ENCODE results near the gene DEFB132. TPM values are rescaled to one million over a fixed set of nuclear protein-coding genes. Genes with fewer than 3 reads are reported as not detected.

The DEFB132 gene
- total and polyA plus RNA-seq, 2 of the 4 experiments (the other 2 are of a cell fraction): not detected

GRCh38 chr20:217266-217665 is 40.3 kb upstream of the DEFB132 start:
- no peaks in the 10 kb centered on the region for H4K20me1 ChIP-seq (ENCODE audit: insufficient read depth, low read length)
- no peak for TF ChIP-seq RFX5 (IDR thresholded peaks at IDR 0.05; ENCODE audit: low read depth, low read length)
- TF ChIP-seq CTCF (conservative IDR thresholded peaks at IDR 0.05; ENCODE audit: low read depth, low read length): no peak
- TF ChIP-seq USF2 (IDR thresholded peaks at IDR 0.05; ENCODE audit: low read depth, low read length): no peak
- no peak for TF ChIP-seq RCOR1 (IDR thresholded peaks at IDR 0.05; ENCODE audit: insufficient replicate concordance, low read length)
- intact Hi-C loops (cut with micrococcal nuclease): no loop called here
- no peak overlapping the region for H3K14ac ChIP-seq (replicated peaks; ENCODE audit: low read depth, low read length)
- no peaks in the 10 kb centered on the region for H3K79me1 ChIP-seq (ENCODE audit: low read depth in 1 of 2, low read length in 2 of 2)
- no CpG with 5 or more reads among the region's 1 CpG for WGBS, 2 experiments (ENCODE audit: extremely low coverage in 2 of 2, insufficient read length in 1 of 2)
- no TSS peak for BruUV-seq (replicated peaks)
- H2AFZ ChIP-seq (replicated peaks; ENCODE audit: low read length, poor library complexity): no peak overlapping the region
- no peak overlapping the region for H2BK120ac ChIP-seq (ENCODE audit: low read depth, low read length)
- CTCF ChIA-PET: no interaction called here
- H2AK9ac ChIP-seq (replicated peaks; ENCODE audit: low read depth, low read length, poor library complexity): no peak overlapping the region
- H2AK5ac ChIP-seq (ENCODE audit: low read depth, low read length): no peak overlapping the region
- no peak overlapping the region for H3K4me2 ChIP-seq (ENCODE audit: low read depth, low read length)
- H4K91ac ChIP-seq (ENCODE audit: insufficient read depth, low read depth, low read length): no peak overlapping the region
- H4K8ac ChIP-seq (ENCODE audit: low read depth in 2 of 2, low read length in 2 of 2): no peak overlapping the region
- H3K9me1 ChIP-seq (ENCODE audit: insufficient read depth, low read length): no peaks in the 10 kb centered on the region
- H3K9ac ChIP-seq (ENCODE audit: low read depth, low read length): no peak overlapping the region
- H3K9me3 ChIP-seq (ENCODE audit: control insufficient read depth, insufficient read depth, low read length): no peaks in the 10 kb centered on the region
- H3K4me3 ChIP-seq (ENCODE audit: insufficient read depth, low read depth, low read length): no peak overlapping the region
- DNase-seq (no peak), ATAC-seq (ENCODE audit: low read depth) (no peak)
- H2BK15ac ChIP-seq (ENCODE audit: low read depth, low read length): no peak overlapping the region
- dilution Hi-C loops (cut with HindIII; ENCODE audit: low sequenced_read_pairs, unreplicated experiment): no loop called here
- no peak overlapping the region for H4K5ac ChIP-seq (ENCODE audit: low read depth, low read length)
- H3K27me3 ChIP-seq (ENCODE audit: control insufficient read depth, insufficient read depth, low read length): peaks cover 7% of the 10 kb centered on the region
- POLR2A ChIA-PET (ENCODE audit: unreplicated experiment): no interaction called here
- no peak overlapping the region for H3K56ac ChIP-seq (ENCODE audit: extremely low read depth, insufficient read depth, low read length)
- H3K23ac ChIP-seq (ENCODE audit: low read depth, low read length): no peak overlapping the region
- H2BK20ac ChIP-seq (ENCODE audit: low read depth, low read length): no peak overlapping the region
- no peaks in the 10 kb centered on the region for H3K4me1 ChIP-seq (ENCODE audit: control insufficient read depth, insufficient read depth, low read length)
- H3K4ac ChIP-seq (ENCODE audit: low read depth, low read length): no peak overlapping the region
- H2BK5ac ChIP-seq (ENCODE audit: low read depth, low read length, poor library complexity, severe bottlenecking): no peak overlapping the region
- H3K27ac ChIP-seq (ENCODE audit: insufficient read depth, low read length): no peak overlapping the region
- no peak overlapping the region for H3K18ac ChIP-seq (ENCODE audit: low read depth, low read length)
- no peaks in the 10 kb centered on the region for H3K36me3 ChIP-seq (ENCODE audit: control insufficient read depth, insufficient read depth, low read length)
- in situ Hi-C loops (cut with MboI; ENCODE audit: low sequenced_read_pairs): loop anchor here (10.0 kb wide), 1 partner anchor 118 kb away; no protein-coding TSS in a partner anchor
